CD4-positive, alpha-beta T cell treated with Interleukin-4 for 4 hours (primary cell): ENCODE results near the gene CNN3.

Source experiments
- DNase-seq: peaks from one replicate; pipeline ENCODE4 v3.0.0-alpha.2; 2020

CNN3 gene

DNA sequence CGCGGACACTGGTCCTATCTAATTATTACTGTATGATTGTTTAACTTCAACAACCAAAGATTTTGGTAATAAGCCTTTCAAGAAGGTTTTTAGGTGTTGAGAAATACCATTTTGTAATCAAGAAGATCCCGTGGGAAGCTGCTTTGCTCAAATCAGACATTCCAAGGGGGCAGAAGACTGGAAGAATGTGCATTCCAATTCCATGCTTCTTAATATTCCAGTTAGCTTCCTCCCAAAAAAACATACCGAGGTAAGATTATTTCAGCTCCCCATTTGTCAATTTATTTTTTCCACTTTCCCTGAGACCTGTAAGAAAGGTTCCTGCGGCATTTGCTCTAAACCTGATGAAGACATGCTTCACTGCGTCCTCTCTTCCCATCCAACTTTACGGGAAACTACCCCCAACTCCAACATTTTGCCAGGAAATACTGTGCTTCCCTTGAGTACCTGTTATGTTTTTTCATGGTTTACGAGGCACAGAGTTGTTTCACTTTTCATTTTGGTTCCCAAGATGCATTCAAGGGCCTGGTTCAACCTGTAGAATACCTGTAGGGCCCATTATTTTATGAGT lies 4.1 kb downstream of the CNN3 start:
- DNase-seq, result no peak

GRCh38 chr1:94921977-94922376 lies 4.9 kb downstream of the CNN3 start:
- no peak for DNase-seq

GRCh38 chr1:94920061-94920460 lies 6.8 kb downstream of the CNN3 start:
- DNase-seq, result no peak

- DNase-seq, result no peak
Measured at GRCh38 chr1:94919241-94920030, 7.5 kb downstream of the CNN3 start.

DNA sequence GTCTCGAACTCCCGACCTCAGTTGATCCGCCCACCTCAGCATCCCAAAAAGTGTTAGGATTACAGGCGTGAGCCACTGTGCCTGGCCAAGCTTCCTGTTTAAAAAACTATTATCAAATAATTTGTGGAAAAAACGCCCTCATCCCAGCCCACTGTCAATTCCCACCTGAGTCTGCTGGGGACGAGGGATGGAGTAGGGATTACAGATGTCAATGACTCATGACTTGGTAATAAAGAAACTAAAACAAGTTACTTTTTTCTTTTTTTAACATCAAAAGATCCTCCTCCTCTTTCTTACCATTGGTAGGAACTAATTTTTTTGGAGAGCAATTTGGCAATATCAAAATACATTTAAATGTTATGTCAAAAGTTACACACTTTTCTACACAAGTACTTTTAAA lies 9.7 kb downstream of the CNN3 start:
- DNase-seq, result no peak

DNA sequence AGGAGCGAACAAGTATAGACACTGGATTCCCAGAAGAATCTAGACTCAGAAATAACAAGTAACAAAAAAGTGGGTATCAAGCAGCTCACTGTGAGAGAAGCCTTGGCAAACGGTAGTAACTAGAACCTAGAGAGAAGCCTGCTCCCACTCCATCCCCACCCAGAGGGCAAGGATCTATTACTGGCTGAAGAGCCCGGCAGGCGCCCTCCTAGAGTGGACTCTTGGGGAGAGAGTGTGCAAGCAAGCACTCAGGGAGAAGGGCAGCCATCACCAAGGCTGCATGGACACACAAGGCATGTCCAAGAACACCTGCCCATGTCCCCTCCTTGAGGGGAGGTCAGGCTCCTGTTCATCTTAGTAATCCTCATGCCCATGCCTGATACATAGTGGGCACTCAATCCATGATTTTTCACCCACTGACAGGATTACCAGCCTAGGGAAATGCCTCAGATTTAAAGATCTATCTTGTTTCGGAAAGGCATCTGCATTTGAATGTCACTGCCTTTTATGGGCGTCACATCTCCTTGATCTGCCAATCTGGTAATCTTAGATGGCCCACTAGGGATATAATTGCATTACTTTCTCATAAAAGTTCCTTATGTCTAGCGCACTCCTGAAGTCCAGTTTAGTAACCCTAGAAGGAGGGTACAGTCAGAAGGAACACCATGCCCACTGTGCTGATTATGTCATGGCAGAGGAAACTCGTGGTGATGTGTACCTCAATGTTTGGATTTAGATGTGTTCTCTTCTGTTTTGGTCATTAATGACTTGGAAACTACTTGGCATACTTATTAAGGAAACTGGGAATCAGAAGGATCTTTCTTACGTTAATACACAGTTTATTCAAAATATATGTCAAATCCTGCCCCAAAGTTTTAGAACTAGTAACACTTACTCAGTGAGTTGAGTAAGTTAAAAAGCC lies 14.4 kb downstream of the CNN3 start:
- DNase-seq, result no peak

- no peak for DNase-seq
Measured at GRCh38 chr1:94909486-94909885, 17.4 kb downstream of the CNN3 start.

GRCh38 chr1:94908965-94909364 lies 17.9 kb downstream of the CNN3 start:
- no peak for DNase-seq

DNA sequence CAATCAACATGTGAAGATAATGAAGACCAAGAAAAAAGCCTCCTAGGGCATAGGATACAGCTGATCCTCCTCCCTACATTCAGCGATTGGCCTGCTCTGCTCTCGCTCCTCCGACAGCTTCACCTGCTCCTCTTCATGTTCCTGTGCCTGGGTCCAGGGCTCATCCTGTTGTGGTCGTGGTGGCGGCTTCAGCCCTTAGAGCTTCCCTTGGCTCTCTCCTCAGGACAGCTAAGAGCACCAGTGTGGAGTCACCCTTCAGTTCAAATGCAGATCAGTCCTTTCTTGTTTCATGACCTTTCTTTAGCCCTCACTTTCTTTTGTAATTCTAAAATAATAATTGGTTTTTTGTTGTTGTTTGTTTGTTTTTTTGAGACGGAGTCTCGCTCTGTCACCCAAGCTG lies 18.7 kb downstream of the CNN3 start:
- DNase-seq, result no peak

- no peak for DNase-seq
Measured at GRCh38 chr1:94907136-94907535, 19.8 kb downstream of the CNN3 start.

GRCh38 chr1:94906382-94906781 lies 20.5 kb downstream of the CNN3 start:
- no peak for DNase-seq

GRCh38 chr1:94905207-94905606 lies 21.7 kb downstream of the CNN3 start:
- DNase-seq, result no peak

DNA sequence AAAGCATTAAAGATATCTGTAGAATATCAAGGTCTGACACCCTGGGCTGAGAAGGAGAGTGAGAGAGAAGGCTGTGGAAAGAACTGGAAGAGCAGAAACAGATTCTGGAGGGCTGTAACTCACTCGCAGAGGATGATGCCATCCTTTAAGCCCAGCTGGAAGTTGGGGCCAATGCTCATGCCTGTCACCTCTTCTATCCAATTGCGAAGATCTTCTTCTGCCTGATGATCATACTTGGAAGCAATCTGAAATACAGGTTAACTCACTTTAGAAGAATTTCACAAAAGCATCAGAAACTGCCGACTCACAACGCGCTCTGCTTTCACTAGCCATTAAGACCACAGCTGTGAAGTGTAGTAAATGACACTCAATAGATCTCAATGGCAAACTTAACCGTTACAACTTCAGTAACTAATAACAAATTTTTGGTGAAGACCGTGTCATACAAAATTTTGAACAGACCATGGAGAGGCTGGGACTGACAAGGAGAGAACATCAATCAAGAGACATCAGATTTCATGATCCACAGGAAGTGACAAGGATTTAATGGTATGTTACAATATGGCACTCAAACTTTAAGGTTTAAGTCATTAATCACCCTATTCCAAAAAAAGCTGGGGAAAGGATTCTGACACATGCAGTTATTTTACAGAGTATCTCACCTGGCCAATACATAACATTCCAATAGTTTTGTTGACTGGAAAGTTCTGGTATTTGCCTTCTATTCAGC lies 23.5 kb downstream of the CNN3 start:
- no peak for DNase-seq

GRCh38 chr1:94901841-94902240 lies 25.1 kb downstream of the CNN3 start:
- no peak for DNase-seq

GRCh38 chr1:94899756-94900155 lies 27.2 kb downstream of the CNN3 start:
- DNase-seq, result no peak

DNA sequence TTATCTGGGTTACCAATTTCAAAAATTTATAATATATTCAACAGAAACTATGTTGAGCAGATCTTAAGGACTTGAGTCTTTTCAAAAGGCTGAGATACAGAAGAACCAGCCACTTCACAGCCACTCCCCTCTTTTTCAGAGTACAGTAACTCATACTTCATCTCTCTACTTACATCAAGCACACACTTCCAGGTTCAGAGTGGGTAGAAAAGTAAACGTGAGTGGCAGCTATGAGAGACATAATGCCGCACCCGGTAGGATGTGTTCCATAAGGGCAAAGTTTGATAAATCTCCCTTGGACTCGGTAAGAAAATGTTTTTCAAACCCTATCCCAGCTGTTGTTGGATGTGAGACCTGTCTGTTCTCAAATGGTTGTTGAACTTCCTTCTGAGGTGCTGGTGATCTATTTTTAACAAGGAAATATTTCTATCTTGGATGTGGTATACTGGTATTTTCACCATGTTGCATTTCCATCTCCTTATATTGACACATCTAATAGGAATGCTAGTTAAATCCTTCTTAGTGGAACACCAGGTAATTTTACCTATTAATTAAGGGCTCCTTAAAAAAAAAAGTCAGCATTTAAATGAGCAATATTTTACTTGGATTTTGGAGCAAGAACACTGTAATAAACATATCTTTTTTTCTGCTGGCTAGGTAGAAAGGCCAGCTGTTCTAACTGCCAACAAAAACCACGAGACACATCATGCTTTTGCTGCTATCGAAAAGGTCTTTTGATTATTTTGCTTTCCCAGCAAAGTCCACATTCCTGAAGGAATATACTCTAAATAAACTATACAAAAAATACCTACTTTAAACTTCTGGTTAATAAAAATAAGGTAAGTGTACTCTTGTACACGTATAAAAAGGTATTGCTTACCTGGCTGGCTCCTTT lies 28.2 kb downstream of the CNN3 start:
- no peak for DNase-seq

GRCh38 chr1:94895518-94895917 lies 31.4 kb downstream of the CNN3 start:
- DNase-seq, result no peak

DNA sequence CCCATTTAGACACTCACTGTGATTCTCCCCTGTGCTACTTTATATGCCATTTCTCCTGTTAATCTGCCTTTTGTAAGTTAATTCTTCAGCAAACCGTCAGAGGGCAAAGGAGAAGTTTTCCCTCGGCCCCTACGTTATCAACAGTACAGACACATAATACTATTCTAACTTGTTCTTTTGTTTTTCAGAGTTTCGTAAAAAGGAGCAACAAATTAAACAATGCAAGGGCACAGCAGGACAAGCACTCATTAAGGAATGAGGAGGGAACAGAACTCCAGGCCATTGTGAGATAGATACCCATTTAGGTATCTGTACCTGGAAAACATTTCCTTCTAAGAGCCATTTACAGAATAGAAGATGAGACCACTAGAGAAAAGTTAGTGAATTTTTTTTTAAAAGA lies 32.3 kb downstream of the CNN3 start:
- no peak for DNase-seq

DNA sequence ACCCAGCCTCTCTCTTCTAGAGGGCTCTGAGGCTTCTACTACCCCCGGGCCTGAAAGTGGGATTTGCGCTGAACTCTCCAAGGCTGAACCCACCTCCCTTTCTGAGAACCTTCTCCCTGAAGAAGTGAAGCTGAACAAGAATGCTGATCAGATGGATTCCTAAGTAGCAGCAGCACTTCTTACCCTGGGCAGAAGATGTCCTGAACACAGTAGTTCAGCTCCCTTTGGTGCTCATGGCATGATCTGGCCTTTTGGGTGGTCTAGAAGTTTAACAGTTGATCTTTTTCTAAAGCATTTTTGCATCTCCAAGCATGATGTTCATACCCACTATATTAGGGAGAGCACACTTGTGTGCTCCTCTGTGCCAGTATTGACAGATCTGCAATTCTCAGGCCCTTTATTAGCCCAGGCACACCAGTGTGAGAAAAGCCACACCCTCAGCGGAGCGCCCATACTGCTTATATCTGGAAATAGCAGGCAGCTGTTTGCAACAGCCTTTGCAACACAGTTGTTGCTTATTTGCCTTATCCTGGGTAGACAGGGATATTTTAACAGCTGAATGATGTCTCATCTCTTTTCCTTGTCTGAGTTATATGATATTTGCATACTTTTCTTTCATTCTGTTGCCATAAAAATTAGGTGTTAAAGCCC lies 34.2 kb downstream of the CNN3 start:
- no peak for DNase-seq

DNA sequence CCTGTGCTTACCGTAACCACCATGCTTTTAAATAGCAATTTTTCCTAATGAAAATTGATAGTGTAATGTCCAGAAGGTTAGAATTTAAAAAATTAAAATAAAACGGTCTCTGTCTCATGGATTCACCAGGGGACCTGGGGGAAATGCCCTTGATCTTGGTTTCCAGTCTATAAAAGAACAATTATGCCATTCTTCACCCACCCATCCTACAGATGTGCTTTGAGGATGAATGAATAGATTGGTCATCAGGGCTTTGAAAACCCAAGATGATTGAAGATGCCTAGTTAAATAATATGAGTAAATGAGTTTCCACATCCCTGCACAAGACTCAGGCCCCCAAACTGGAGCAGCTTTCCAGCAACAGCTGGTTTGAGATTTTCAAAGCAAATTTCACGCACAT lies 38.7 kb downstream of the CNN3 start:
- DNase-seq, result no peak

GRCh38 chr1:94887603-94888171 lies 39.2 kb downstream of the CNN3 start:
- no peak for DNase-seq
